Left ventricle myocardium inferior (tissue), 1 donor: ENCODE results near the gene MROH7. TPM values are rescaled to one million over a fixed set of nuclear protein-coding genes. Genes with fewer than 3 reads are reported as not detected.

ENCODE experiments used
- DNase-seq: peaks from one replicate; pipeline ENCODE4 v3.0.0-alpha.2; 2020
- H3K27ac ChIP-seq: fragments of 200-600 bp; replicated peaks from 2 replicates; pipeline ENCODE4 v1.8.0; 2021
- H3K27me3 ChIP-seq: fragments of 200-600 bp; 2 replicates; pipeline ENCODE4 v1.8.0; 2021; ENCODE audit warnings: low read depth
- H3K36me3 ChIP-seq: fragments of 200-600 bp; 2 replicates; pipeline ENCODE4 v1.8.0; 2021
- H3K4me1 ChIP-seq: fragments of 200-600 bp; 2 replicates; pipeline ENCODE4 v1.8.0; 2021
- H3K4me3 ChIP-seq: fragments of 200-600 bp; 2 replicates; pipeline ENCODE4 v1.8.0; 2021; ENCODE audit warnings: mild to moderate bottlenecking, moderate library complexity
- H3K9me3 ChIP-seq: fragments of 200-600 bp; replicated peaks from 2 replicates; pipeline ENCODE4 v1.8.0; 2021
- intact Hi-C: fragments of 100-400 bp; cut with micrococcal nuclease; formaldehyde crosslinking; loops from one replicate; pipeline ENCODE4 v1.11.0; 2022
- total RNA-seq: library from RNA; stranded (reverse); fragmentation: NEBNext Ultra II Directional; extraction: Animal tissue kit (Norgen Biotek cat#: 25700); gene quantifications from one replicate; pipeline ENCODE4 v1.2.1, GENCODE V29; 2021
- TF ChIP-seq, protein P1 (sequence below): fragments of 200-600 bp; IDR thresholded peaks from 2 replicates; pipeline ENCODE4 v1.8.0; 2021; ENCODE audit warnings: antibody characterized with exemption, mild to moderate bottlenecking, borderline replicate concordance
- donor health status: DM: no; HTN: yes; CAD: no; lungs with severe emphysema.

Gene MROH7
- total RNA-seq, 1 donor from 2014 or later = 6.8 TPM

DNA sequence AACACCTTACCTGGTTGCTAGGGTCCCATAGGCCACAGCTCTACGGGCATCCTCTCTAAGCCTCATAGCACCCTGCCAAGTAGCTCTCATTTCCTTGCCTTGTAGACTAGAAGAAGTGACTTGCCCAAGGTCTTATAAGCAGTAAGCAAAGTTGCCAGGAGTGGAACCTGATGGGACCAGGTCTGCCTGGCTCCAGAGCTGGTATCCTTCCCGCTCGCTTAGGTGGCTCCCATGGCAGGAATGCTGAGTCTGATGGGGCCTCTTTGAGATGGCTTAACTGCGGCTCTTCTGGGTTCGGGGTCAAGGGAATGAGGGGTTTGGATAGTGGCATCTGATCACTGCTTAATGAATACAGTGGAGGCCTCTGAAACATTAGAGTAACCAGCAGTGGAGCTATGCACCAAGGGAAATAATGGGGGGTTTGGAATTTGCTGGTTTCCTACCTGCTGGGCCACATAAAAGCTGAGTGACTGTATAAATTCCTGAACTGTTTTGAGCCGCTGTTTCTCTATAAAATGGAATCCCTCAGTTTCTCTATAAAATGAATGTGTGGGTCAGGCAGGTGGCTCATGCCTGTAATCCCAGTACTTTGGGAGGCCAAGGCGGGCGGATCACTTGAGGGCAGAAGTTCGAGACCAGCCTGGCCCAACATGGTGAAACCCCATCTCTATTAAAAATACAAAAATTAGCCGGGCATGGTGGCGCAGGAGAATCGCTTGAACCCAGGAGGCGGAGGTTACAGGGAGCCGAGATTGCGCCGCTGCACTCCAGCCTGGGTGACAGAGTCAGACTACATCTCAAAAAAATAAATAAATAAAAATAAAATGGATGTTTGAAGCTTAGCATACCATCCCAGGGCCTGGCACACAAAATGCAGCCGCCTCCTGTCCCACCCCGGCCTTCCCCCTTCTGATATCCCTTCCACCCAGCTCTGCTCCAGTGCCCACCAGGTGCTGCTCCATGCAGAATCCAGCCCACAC, 30.7 kb upstream of the MROH7 start:
- no peak for DNase-seq
- Histone ChIP-seq H3K27me3 (no peaks in the 10 kb centered on the region), H3K36me3 (peaks cover 15% of the 10 kb centered on the region), H3K27ac (no peak overlapping the region), H3K9me3 (no peaks in the 10 kb centered on the region), H3K4me3 (no peak overlapping the region), H3K4me1 (no peaks in the 10 kb centered on the region)
- TF ChIP-seq, protein P1, sequence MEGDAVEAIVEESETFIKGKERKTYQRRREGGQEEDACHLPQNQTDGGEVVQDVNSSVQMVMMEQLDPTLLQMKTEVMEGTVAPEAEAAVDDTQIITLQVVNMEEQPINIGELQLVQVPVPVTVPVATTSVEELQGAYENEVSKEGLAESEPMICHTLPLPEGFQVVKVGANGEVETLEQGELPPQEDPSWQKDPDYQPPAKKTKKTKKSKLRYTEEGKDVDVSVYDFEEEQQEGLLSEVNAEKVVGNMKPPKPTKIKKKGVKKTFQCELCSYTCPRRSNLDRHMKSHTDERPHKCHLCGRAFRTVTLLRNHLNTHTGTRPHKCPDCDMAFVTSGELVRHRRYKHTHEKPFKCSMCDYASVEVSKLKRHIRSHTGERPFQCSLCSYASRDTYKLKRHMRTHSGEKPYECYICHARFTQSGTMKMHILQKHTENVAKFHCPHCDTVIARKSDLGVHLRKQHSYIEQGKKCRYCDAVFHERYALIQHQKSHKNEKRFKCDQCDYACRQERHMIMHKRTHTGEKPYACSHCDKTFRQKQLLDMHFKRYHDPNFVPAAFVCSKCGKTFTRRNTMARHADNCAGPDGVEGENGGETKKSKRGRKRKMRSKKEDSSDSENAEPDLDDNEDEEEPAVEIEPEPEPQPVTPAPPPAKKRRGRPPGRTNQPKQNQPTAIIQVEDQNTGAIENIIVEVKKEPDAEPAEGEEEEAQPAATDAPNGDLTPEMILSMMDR = no peak
- intact Hi-C loops = no loop called here

DNA sequence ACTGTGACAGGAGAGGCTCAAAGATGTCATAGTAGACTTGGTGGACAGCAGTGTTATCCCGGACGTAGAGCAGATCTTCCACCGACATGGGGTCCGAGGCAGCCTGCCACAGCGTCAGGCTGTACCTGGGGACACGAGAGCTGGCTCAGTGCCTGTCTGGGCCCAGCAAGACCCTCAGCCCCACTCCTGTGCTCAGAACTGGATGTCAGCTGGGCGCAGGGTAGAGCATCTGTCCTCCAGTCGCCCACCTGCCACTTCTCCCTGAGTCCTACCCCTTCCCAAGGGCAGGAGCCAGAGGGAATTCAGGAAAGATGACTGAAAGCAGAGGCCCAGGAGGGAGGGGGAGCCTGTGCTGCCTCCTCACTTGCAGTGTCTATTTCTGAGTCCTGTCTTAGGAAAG, 30.0 kb upstream of the MROH7 start:
- TF ChIP-seq, protein P1 = no peak
- no peak for DNase-seq
- peaks cover 8% of the 10 kb centered on the region for H3K36me3 ChIP-seq
- H3K9me3 ChIP-seq = no peaks in the 10 kb centered on the region
- no peaks in the 10 kb centered on the region for H3K27me3 ChIP-seq
- H3K4me1 ChIP-seq = no peaks in the 10 kb centered on the region
- H3K27ac ChIP-seq = no peak overlapping the region
- intact Hi-C loops = no loop called here
- H3K4me3 ChIP-seq = no peak overlapping the region

DNA sequence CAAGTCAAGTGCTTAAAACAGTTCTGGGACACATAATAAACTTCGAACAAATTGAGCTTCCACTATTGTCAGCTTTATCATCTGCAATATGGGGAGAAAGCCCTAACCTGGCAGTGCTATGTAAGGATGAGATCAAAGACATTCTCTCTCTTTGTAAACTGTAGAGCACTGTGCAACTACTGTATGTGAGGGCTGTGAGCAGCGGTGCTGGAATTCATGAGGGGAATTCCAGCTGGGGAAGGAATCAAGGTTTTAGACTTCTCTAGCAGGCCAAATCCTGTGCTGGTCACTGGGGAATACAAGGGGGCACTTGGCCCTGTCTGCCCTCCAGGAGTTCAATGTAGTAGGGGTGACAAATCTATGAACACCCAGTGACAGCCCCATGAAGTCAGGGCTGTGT, 27.6 kb upstream of the MROH7 start:
- H3K36me3 ChIP-seq = no peaks in the 10 kb centered on the region
- H3K27me3 ChIP-seq = no peaks in the 10 kb centered on the region
- no peak overlapping the region for H3K4me3 ChIP-seq
- intact Hi-C loops = no loop called here
- no peak overlapping the region for H3K27ac ChIP-seq
- TF ChIP-seq, protein P1 = no peak
- no peak for DNase-seq
- H3K4me1 ChIP-seq = no peaks in the 10 kb centered on the region
- H3K9me3 ChIP-seq = no peaks in the 10 kb centered on the region

DNA sequence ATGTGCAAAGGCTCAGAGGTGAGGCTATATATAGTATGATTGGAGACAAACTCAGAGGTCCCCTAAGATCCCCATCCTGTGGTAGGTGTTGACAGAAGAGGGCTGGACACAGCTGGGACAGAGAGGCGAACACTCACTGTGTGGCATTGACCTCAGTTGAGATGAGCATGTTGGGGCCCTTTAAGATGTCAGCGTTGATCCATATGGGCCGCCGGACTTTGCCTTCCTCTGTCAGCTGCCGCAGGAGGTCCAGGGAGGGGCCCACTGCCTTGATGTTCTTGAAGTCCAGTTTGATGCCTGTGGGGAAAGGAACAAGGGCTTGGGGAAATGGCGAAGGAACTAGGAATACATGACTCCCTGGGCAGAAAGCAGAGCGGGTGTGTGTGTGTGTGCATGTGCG, 27.0 kb upstream of the MROH7 start:
- TF ChIP-seq, protein P1 = no peak
- H3K4me1 ChIP-seq = no peaks in the 10 kb centered on the region
- intact Hi-C loops = no loop called here
- H3K4me3 ChIP-seq = no peak overlapping the region
- H3K27me3 ChIP-seq = no peaks in the 10 kb centered on the region
- H3K36me3 ChIP-seq = no peaks in the 10 kb centered on the region
- no peak for DNase-seq
- no peaks in the 10 kb centered on the region for H3K9me3 ChIP-seq
- H3K27ac ChIP-seq = no peak overlapping the region

DNA sequence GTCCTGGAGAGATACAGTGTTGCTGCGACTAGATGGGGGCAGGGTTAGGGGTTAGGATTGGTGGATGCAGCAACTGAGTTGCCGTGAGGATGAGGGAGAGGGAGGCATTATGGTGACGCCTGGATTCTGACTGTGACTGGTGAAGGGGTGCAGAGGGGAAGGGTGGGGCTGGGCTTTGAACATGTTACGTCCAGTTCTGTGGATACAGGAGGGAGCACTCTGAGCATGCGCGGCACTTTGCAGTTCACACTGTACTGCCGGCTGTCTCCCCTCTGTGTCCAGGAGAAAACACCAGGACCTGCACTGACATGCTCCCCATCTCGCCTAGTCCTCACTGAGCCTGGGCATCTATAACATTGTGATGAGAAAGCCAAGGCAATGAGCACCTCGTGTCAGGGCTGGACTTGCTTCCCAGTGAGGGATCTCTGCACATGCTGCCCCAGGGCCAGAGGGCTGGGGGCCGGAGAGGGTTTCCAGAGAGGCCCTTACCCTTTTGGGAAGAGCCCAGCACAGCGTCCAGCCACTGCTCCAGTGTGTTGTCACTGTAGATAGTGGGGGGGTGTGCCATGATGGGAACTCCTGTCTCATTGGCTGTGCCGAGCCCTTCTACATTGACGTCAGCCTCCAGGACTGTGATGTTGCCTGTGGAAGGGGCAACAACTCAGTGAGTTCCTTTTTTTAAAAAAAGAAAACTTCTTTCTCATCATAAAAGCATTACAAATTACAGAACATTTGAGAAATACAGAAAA, 25.9 kb upstream of the MROH7 start:
- DNase-seq = no peak
- Histone ChIP-seq H3K9me3 (no peaks in the 10 kb centered on the region), H3K27ac (no peak overlapping the region), H3K36me3 (no peaks in the 10 kb centered on the region), H3K27me3 (no peaks in the 10 kb centered on the region), H3K4me1 (no peaks in the 10 kb centered on the region), H3K4me3 (no peak overlapping the region)
- TF ChIP-seq, protein P1 = no peak
- intact Hi-C loops = no loop called here
